Activated CD8-positive, alpha-beta memory T cell treated with anti-CD3 and anti-CD28 coated beads for 4 hours (primary cell): ENCODE measurements around the gene EXOC6B.

ENCODE experiments used
- DNase-seq, 2 donors: peaks; one replicate each; pipeline ENCODE4 v3.0.0-alpha.2; 2020; ENCODE audit warnings: low read depth in 2 of 2

EXOC6B gene

GRCh38 chr2:72830273-72830672 lies 4.4 kb upstream of the EXOC6B start:
- no peak for DNase-seq

- no peak for DNase-seq
Observed at GRCh38 chr2:72828840-72829507, 3.1 kb upstream of the EXOC6B start.

GRCh38 chr2:72827966-72828646 lies 2.3 kb upstream of the EXOC6B start:
- no peak for DNase-seq

GRCh38 chr2:72827487-72827886 lies 1.7 kb upstream of the EXOC6B start:
- DNase-seq = no peak

- no peak for DNase-seq
Observed at GRCh38 chr2:72826156-72826477, 284 bp upstream of the EXOC6B start.

GRCh38 chr2:72824224-72824842 lies 1.5 kb downstream of the EXOC6B start:
- DNase-seq = no peak

GRCh38 chr2:72822794-72823193 lies 3.0 kb downstream of the EXOC6B start:
- DNase-seq = no peak

- no peak for DNase-seq
Observed at GRCh38 chr2:72821983-72822382, 3.9 kb downstream of the EXOC6B start.

GRCh38 chr2:72821118-72821517 lies 4.7 kb downstream of the EXOC6B start:
- DNase-seq = no peak

GRCh38 chr2:72819501-72819900 lies 6.3 kb downstream of the EXOC6B start:
- no peak for DNase-seq

- no peak for DNase-seq
Observed at GRCh38 chr2:72815655-72816278, 10.1 kb downstream of the EXOC6B start.

- no peak for DNase-seq
Observed at GRCh38 chr2:72813841-72814240, 12.0 kb downstream of the EXOC6B start.

- no peak for DNase-seq
Observed at GRCh38 chr2:72810165-72810564, 15.7 kb downstream of the EXOC6B start.

GRCh38 chr2:72809095-72809494 lies 16.7 kb downstream of the EXOC6B start:
- no peak for DNase-seq

GRCh38 chr2:72806280-72806945 lies 19.4 kb downstream of the EXOC6B start:
- no peak for DNase-seq

- DNase-seq = no peak
Observed at GRCh38 chr2:72803626-72804320, 22.1 kb downstream of the EXOC6B start.

- no peak for DNase-seq
Observed at GRCh38 chr2:72803151-72803550, 22.7 kb downstream of the EXOC6B start.

- DNase-seq = no peak
Observed at GRCh38 chr2:72800492-72800891, 25.3 kb downstream of the EXOC6B start.

- no peak for DNase-seq
Observed at GRCh38 chr2:72797740-72798139, 28.1 kb downstream of the EXOC6B start.

- DNase-seq = no peak
Observed at GRCh38 chr2:72796766-72797165, 29.1 kb downstream of the EXOC6B start.

- no peak for DNase-seq
Observed at GRCh38 chr2:72794572-72794971, 31.3 kb downstream of the EXOC6B start.
